Testis (tissue), 3 donors: ENCODE measurements around the gene HIF1A. TPM values are rescaled to one million over a fixed set of nuclear protein-coding genes. Genes with fewer than 3 reads are reported as not detected.
"Not testable (repeated sequence)": the region's sequence is repeated elsewhere in the genome, so short reads cannot be mapped to it uniquely, and the experiment has no call there.

ENCODE experiments used
- DNase-seq: peaks from one replicate; pipeline ENCODE4 v3.0.0-alpha.2; 2019
- H3K27ac ChIP-seq, 2 donors: fragments of 200-600 bp; sonication (generic); one replicate each; pipeline ENCODE4 v1.5.1; 2019
- H3K27me3 ChIP-seq: fragments of 200-600 bp; sonication (generic); one replicate; pipeline ENCODE4 v1.5.1; 2019
- H3K36me3 ChIP-seq: fragments of 200-600 bp; sonication (generic); one replicate; pipeline ENCODE4 v1.5.1; 2017; ENCODE audit warnings: low read depth; ENCODE audit errors: missing control alignments
- H3K4me1 ChIP-seq: fragments of 200-600 bp; sonication (generic); one replicate; pipeline ENCODE4 v1.5.1; 2019
- H3K4me3 ChIP-seq, 2 donors: fragments of 200-600 bp; sonication (generic); one replicate each; pipeline ENCODE4 v1.5.1; 2017 to 2019
- H3K9me3 ChIP-seq: fragments of 200-600 bp; sonication (generic); one replicate; pipeline ENCODE4 v1.5.1; 2017
- CTCF ChIP-seq, 3 experiments: fragments of 450-650 bp in 2 of 3; fragments of 200-600 bp in 1 of 3; sonication (generic) in 1 of 3; IDR thresholded peaks; one replicate each; pipeline ENCODE4 v1.5.1; 2016 to 2019; ENCODE audit warnings: antibody characterized with exemption in 3 of 3, mild to moderate bottlenecking in 2 of 3, moderate library complexity in 1 of 3
- POLR2A ChIP-seq: fragments of 450-650 bp; IDR thresholded peaks from one replicate; pipeline ENCODE4 v1.6.1; 2017; ENCODE audit warnings: antibody characterized with exemption, mild to moderate bottlenecking, moderate library complexity
- whole genome bisulfite sequencing, 2 donors: methylation state at CpG; one replicate each; pipeline ENCODE4 v1.1.5; 2018; 5-methylcytosine and 5-hydroxymethylcytosine counted together
- intact Hi-C: fragments of 100-400 bp; cut with DNase I; formaldehyde crosslinking; loops from one replicate; pipeline ENCODE4 v1.15.1; 2023; ENCODE audit warnings: low total_unique reads
- polyA plus RNA-seq: library from polyadenylated mRNA; stranded (reverse); fragments of 350-450 nt; fragmentation: Illumina TruSeq; extraction: RNeasy Lipid Tissue Mini Kit (QIAGEN cat#74804); gene quantifications from one replicate; pipeline ENCODE4 v1.2.3, GENCODE V29; 2014; ENCODE audit warnings: low read depth, low replicate concordance; ENCODE audit not compliant: insufficient read depth
- total RNA-seq, 2 donors: library from RNA; depleted of rRNA; stranded (reverse); fragments of >200 nt; gene quantifications; one replicate each; pipeline ENCODE4 v1.2.3, GENCODE V29; 2016

Gene HIF1A
- total and polyA plus RNA-seq, 3 donors from 2014 or later: 63.1 to 140 (median 105) TPM

DNA sequence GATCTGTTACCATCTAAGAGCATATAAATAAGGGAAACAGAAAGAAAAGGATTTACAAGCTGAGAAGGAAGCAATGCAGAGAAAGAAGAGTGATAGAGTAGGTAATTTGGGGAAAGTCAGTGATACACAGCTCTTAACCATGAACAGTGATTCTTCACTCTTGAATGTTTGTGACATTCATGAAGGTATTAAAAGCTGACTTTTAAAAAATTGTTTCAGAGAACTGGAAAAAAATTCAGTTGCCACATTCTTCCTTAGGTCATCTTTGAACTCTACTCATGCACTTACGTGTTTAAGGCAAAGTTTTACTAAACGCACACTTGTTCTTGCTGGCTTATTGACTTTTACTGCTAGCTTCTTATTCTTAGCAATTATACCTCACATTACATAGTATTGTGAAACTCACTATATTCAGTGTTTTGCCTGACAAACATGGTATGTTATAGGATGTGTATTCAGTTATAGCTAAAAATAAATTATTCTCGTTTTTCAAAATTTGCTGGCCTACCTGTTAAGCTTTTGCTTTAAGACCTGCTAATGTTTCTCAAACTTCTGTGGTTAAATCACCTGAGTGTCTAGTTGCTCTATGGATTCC lies 10.9 kb downstream of the HIF1A start:
- intact Hi-C loops: no loop called here
- no peaks in the 10 kb centered on the region for H3K27me3 ChIP-seq
- H3K4me3 ChIP-seq: no peak overlapping the region
- no peaks in the 10 kb centered on the region for H3K36me3 ChIP-seq
- 65% methylated on average over 3 of the region's 3 CpGs for WGBS, 2 donors
- no peak for TF ChIP-seq POLR2A
- no peak overlapping the region for H3K27ac ChIP-seq
- no peak for DNase-seq
- no peaks in the 10 kb centered on the region for H3K4me1 ChIP-seq
- H3K9me3 ChIP-seq: no peaks in the 10 kb centered on the region

GRCh38 chr14:61707774-61708173 lies 12.5 kb downstream of the HIF1A start:
- H3K9me3 ChIP-seq, H3K36me3 ChIP-seq, intact Hi-C loops, H3K4me1 ChIP-seq, DNase-seq, H3K27ac ChIP-seq, H3K4me3 ChIP-seq, H3K27me3 ChIP-seq: not testable (repeated sequence)
- WGBS, 2 donors: 94 to 96% methylated on average over 2 of the region's 4 CpGs

DNA sequence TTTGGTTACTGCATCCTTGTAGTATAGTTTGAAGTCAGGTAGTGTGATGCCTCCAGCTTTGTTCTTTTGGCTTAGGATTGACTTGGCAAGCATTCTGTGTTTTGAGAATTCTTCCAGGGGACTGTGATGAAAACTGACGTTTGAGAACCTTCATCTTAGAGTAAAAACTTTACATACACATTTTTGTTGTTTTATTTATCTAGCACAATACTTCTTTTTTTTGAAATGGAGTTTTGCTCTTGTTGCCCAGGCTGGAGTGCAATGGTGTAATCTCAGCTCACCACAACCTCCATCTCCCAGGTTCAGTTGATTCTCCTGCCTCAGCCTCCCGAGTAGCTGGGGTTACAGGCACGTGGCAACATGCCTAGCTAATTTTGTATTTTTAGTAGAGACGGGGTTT lies 13.4 kb downstream of the HIF1A start:
- H3K4me1 ChIP-seq: peaks cover 11% of the 10 kb centered on the region
- H3K27me3 ChIP-seq, intact Hi-C loops, H3K27ac ChIP-seq, H3K4me3 ChIP-seq, H3K9me3 ChIP-seq, H3K36me3 ChIP-seq, DNase-seq: not testable (repeated sequence)
- 66 to 76% methylated on average over 4 of the region's 4 CpGs for WGBS, 2 donors

DNA sequence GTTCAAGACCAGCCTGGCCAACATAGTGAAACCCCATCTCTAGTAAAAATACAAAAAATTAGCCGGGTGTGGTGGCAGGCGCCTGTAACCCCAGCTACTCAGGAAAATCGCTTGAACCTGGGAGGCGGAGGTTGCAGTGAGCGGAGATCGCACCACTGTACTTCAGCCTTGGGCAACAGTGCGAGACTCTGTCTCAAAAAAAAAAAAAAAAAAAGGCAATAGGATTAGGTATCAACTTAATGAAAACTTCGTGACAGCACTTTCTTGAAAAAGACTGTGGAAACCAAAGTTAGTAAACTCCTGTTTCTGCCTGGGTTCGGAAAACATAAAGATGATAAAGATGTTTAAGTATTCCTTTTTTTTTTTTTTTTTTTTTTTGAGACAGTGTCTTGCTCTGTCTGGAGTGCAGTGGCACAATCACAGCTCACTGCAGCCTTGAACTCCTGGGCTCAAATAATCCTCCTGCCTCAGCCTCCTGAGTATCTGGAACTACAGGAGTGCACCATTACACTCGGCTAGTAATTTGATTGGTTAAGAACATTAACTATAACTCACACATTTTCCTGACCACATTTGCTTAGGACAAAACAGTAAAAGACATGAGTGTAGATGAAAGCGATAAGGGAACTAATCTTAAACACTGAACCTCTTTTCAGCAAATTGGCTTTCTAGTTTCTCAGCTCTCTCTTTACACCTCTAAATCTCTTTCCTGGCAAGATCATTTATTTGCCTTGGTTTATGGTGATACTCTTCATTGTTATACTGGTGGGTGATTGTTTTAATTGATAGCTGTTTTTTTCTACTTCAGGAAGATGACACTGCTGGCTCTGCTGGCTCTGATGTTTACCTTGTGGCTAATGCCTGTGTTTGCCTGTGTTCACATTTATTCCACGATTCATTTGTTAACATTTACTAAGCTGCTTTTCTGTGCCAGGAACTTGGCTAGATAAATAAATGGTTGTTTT lies 15.8 kb downstream of the HIF1A start:
- H3K9me3 ChIP-seq: no peaks in the 10 kb centered on the region
- H3K4me1 ChIP-seq: peaks cover 16% of the 10 kb centered on the region
- no peaks in the 10 kb centered on the region for H3K36me3 ChIP-seq
- 78 to 81% methylated on average over 12 of the region's 12 CpGs for WGBS, 2 donors
- no peak for DNase-seq
- no peak overlapping the region for H3K27ac ChIP-seq
- intact Hi-C loops: no loop called here
- H3K27me3 ChIP-seq: no peaks in the 10 kb centered on the region
- H3K4me3 ChIP-seq: no peak overlapping the region
- TF ChIP-seq POLR2A (no peak), CTCF (IDR thresholded peaks at IDR 0.05) (no peak)

DNA sequence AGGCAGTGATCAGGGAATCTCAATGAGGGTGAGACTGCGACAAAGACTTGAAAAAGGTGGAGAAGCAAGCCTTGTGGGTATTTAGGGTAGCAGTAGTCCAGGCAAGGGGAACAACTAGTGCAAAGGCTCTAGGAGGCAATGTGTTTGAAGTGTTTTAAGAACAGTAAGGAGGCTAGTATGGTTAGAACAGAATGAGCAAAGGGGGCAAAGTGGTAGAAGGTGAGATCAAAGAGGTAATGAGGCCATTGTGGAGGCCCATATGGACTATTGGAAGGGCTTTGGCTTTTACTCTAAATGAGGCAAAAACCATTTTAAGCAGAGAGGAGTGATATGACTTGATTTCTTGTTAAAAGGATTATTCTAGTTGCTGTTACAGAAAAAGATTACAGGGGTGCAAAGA lies 16.8 kb downstream of the HIF1A start:
- no peak for DNase-seq
- 100% methylated on average over 1 of the region's 1 CpG for WGBS, 2 donors

More for the DNA sequence above, 16.8 kb downstream of the HIF1A start:
- no peaks in the 10 kb centered on the region for H3K36me3 ChIP-seq
- H3K27ac ChIP-seq: no peak overlapping the region
- no peak overlapping the region for H3K4me3 ChIP-seq
- H3K4me1 ChIP-seq: peaks cover 16% of the 10 kb centered on the region
- TF ChIP-seq CTCF (IDR thresholded peaks at IDR 0.05): no peak
- no peak for TF ChIP-seq POLR2A
- intact Hi-C loops: no loop called here
- no peaks in the 10 kb centered on the region for H3K9me3 ChIP-seq
- H3K27me3 ChIP-seq: no peaks in the 10 kb centered on the region
